Ishikawa (cell line): ENCODE measurements around the gene GRXCR2.

ENCODE experiments used
- EP300 ChIP-seq: IDR thresholded peaks from 2 replicates; pipeline ENCODE4 v1.6.1; 2012; ENCODE audit warnings: borderline replicate concordance
- RAD21 ChIP-seq: IDR thresholded peaks from 2 replicates; pipeline ENCODE4 v1.6.1; 2012; ENCODE audit warnings: low read depth
- TAF1 ChIP-seq: IDR thresholded peaks from 2 replicates; pipeline ENCODE4 v1.6.1; 2012; ENCODE audit warnings: low read depth, mild to moderate bottlenecking
- TCF12 ChIP-seq: IDR thresholded peaks from 2 replicates; pipeline ENCODE4 v1.6.1; 2012; ENCODE audit warnings: low read depth
- YY1 ChIP-seq: IDR thresholded peaks from 2 replicates; pipeline ENCODE4 v1.6.1; 2012; ENCODE audit warnings: low read depth
- TF ChIP-seq, protein P1 (sequence below): IDR thresholded peaks from 2 replicates; pipeline ENCODE4 v1.6.1; 2012; ENCODE audit warnings: low read depth, mild to moderate bottlenecking
- TF ChIP-seq, protein P2 (sequence below): IDR thresholded peaks from 2 replicates; pipeline ENCODE4 v1.6.1; 2012
- TF ChIP-seq, protein P3 (sequence below): IDR thresholded peaks from 2 replicates; pipeline ENCODE4 v1.6.1; 2012

DNA sequence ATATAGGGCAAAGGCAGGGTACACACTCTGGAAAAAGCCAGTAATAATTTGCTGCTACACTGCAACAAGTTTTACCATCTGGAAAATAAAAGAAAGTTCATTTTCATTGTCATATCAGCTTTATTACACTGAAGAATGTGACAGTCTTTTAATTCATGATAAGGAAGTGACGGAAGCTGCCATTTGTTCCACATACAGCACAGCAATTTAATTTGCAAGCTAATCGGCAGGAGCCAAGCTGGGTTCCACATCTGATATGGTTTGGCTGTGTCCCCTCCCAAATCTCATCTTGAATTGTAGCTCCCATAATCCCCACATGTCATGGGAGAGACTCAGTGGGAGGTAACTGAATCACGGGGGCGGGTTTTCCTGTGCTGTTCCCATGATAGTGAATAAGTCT, 54.2 kb downstream of the GRXCR2 start:
- no peak for TF ChIP-seq TAF1
- TF ChIP-seq, protein P1, sequence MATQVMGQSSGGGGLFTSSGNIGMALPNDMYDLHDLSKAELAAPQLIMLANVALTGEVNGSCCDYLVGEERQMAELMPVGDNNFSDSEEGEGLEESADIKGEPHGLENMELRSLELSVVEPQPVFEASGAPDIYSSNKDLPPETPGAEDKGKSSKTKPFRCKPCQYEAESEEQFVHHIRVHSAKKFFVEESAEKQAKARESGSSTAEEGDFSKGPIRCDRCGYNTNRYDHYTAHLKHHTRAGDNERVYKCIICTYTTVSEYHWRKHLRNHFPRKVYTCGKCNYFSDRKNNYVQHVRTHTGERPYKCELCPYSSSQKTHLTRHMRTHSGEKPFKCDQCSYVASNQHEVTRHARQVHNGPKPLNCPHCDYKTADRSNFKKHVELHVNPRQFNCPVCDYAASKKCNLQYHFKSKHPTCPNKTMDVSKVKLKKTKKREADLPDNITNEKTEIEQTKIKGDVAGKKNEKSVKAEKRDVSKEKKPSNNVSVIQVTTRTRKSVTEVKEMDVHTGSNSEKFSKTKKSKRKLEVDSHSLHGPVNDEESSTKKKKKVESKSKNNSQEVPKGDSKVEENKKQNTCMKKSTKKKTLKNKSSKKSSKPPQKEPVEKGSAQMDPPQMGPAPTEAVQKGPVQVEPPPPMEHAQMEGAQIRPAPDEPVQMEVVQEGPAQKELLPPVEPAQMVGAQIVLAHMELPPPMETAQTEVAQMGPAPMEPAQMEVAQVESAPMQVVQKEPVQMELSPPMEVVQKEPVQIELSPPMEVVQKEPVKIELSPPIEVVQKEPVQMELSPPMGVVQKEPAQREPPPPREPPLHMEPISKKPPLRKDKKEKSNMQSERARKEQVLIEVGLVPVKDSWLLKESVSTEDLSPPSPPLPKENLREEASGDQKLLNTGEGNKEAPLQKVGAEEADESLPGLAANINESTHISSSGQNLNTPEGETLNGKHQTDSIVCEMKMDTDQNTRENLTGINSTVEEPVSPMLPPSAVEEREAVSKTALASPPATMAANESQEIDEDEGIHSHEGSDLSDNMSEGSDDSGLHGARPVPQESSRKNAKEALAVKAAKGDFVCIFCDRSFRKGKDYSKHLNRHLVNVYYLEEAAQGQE, result no peak
- TF ChIP-seq, protein P2, sequence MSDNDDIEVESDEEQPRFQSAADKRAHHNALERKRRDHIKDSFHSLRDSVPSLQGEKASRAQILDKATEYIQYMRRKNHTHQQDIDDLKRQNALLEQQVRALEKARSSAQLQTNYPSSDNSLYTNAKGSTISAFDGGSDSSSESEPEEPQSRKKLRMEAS, result no peak
- no peak for TF ChIP-seq TCF12
- TF ChIP-seq RAD21, result no peak
- TF ChIP-seq YY1, result no peak
- TF ChIP-seq, protein P3, sequence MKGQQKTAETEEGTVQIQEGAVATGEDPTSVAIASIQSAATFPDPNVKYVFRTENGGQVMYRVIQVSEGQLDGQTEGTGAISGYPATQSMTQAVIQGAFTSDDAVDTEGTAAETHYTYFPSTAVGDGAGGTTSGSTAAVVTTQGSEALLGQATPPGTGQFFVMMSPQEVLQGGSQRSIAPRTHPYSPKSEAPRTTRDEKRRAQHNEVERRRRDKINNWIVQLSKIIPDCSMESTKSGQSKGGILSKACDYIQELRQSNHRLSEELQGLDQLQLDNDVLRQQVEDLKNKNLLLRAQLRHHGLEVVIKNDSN, result no peak
- TF ChIP-seq EP300, result no peak
